Body of pancreas (tissue), 4 donors: Measurements from ENCODE around the gene SLC24A5. TPM values are rescaled to one million over a fixed set of nuclear protein-coding genes. Genes with fewer than 3 reads are reported as not detected.

Source experiments
- ATAC-seq: fragments of 150-250 bp; one replicate; pipeline ENCODE4 v1.9.1; 2016
- DNase-seq, 4 donors: peaks; one replicate each; pipeline ENCODE4 v3.0.0-alpha.2; 2019
- H3K27ac ChIP-seq, 4 donors: fragments of 200-600 bp; sonication (generic); 1 replicate in 3 of 4; 2 replicates in 1 of 4; pipeline versions ENCODE4 v1.5.1 to v1.6.1; 2016 to 2019; ENCODE audit warnings: mild to moderate bottlenecking in 1 of 4, mixed read lengths in 1 of 4, moderate library complexity in 1 of 4
- H3K27me3 ChIP-seq, 2 donors: fragments of 200-600 bp; sonication (generic); one replicate each; pipeline ENCODE4 v1.6.0; 2016; ENCODE audit warnings: mild to moderate bottlenecking in 1 of 2
- H3K36me3 ChIP-seq, 2 donors: fragments of 200-600 bp; sonication (generic); replicated peaks in 1 of 2; 2 replicates each; pipeline ENCODE4 v1.5.1; 2016; ENCODE audit warnings: low read depth in 2 of 2; ENCODE audit not compliant: insufficient read depth in 1 of 2
- H3K4me1 ChIP-seq: fragments of 200-600 bp; sonication (generic); one replicate; pipeline ENCODE4 v1.6.0; 2016
- H3K4me3 ChIP-seq, 2 donors: fragments of 200-600 bp; sonication (generic); 1 replicate in 1 of 2; 2 replicates in 1 of 2; pipeline ENCODE4 v1.5.1; 2016 to 2019
- H3K9me3 ChIP-seq, 3 donors: fragments of 200-600 bp; sonication (generic); 1 replicate in 2 of 3; 2 replicates in 1 of 3; pipeline ENCODE4 v1.5.1; 2016
- POLR2A ChIP-seq, 3 donors: fragments of 450-650 bp; IDR thresholded peaks; one replicate each; pipeline ENCODE4 v1.6.1; 2016; ENCODE audit warnings: antibody characterized with exemption in 3 of 3, mild to moderate bottlenecking in 2 of 3
- WGBS, 2 donors: methylation state at CpG; one replicate each; pipeline ENCODE4 v1.1.5; 2017; 5-methylcytosine and 5-hydroxymethylcytosine counted together
- intact Hi-C: fragments of 100-400 bp; cut with DNase I; formaldehyde crosslinking; loops from one replicate; pipeline ENCODE4 v1.15.1; 2023
- total RNA-seq, 2 donors: library from RNA; depleted of rRNA; stranded (reverse); fragments of >200 nt; gene quantifications; one replicate each; pipeline ENCODE4 v1.1.0, GENCODE V29; 2016
- TF ChIP-seq, protein P1 (sequence below), 7 experiments: fragments of 450-650 bp in 4 of 7; fragments of 200-600 bp in 3 of 7; sonication (generic) in 3 of 7; IDR thresholded peaks; one replicate each; pipeline ENCODE4 v1.5.1; 2016 to 2019; ENCODE audit warnings: antibody characterized with exemption in 7 of 7

Gene SLC24A5
- total RNA-seq, 2 donors from 2014 or later, result not detected

- WGBS, 2 donors, result 56 to 66% methylated on average over 5 of the region's 5 CpGs
- no peak overlapping the region for H3K27ac ChIP-seq
- no peak for DNase-seq
- no peak overlapping the region for H3K4me3 ChIP-seq
- H3K4me1 ChIP-seq, result no peaks in the 10 kb centered on the region
- H3K27me3 ChIP-seq, result no peaks in the 10 kb centered on the region
- ATAC-seq, result peak; percentile 12
- H3K9me3 ChIP-seq, result no peaks in the 10 kb centered on the region
- no peaks in the 10 kb centered on the region for H3K36me3 ChIP-seq
- TF ChIP-seq POLR2A (IDR thresholded peaks at IDR 0.05), result no peak
- TF ChIP-seq, protein P1, sequence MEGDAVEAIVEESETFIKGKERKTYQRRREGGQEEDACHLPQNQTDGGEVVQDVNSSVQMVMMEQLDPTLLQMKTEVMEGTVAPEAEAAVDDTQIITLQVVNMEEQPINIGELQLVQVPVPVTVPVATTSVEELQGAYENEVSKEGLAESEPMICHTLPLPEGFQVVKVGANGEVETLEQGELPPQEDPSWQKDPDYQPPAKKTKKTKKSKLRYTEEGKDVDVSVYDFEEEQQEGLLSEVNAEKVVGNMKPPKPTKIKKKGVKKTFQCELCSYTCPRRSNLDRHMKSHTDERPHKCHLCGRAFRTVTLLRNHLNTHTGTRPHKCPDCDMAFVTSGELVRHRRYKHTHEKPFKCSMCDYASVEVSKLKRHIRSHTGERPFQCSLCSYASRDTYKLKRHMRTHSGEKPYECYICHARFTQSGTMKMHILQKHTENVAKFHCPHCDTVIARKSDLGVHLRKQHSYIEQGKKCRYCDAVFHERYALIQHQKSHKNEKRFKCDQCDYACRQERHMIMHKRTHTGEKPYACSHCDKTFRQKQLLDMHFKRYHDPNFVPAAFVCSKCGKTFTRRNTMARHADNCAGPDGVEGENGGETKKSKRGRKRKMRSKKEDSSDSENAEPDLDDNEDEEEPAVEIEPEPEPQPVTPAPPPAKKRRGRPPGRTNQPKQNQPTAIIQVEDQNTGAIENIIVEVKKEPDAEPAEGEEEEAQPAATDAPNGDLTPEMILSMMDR (IDR thresholded peaks at IDR 0.05), result no peak
- intact Hi-C loops, result no loop called here
Measured at GRCh38 chr15:48086576-48086975, 34.2 kb upstream of the SLC24A5 start.

- no peaks in the 10 kb centered on the region for H3K9me3 ChIP-seq
- WGBS, 2 donors, result 68 to 76% methylated on average over 3 of the region's 3 CpGs
- no peak for ATAC-seq
- no peaks in the 10 kb centered on the region for H3K36me3 ChIP-seq
- no peaks in the 10 kb centered on the region for H3K27me3 ChIP-seq
- intact Hi-C loops, result no loop called here
- no peak overlapping the region for H3K4me3 ChIP-seq
- H3K27ac ChIP-seq, result no peak overlapping the region
- no peaks in the 10 kb centered on the region for H3K4me1 ChIP-seq
- DNase-seq, result no peak
- TF ChIP-seq, protein P1 (IDR thresholded peaks at IDR 0.05), result no peak
- TF ChIP-seq POLR2A (IDR thresholded peaks at IDR 0.05), result no peak
Measured at GRCh38 chr15:48087844-48088243, 32.9 kb upstream of the SLC24A5 start.

DNA sequence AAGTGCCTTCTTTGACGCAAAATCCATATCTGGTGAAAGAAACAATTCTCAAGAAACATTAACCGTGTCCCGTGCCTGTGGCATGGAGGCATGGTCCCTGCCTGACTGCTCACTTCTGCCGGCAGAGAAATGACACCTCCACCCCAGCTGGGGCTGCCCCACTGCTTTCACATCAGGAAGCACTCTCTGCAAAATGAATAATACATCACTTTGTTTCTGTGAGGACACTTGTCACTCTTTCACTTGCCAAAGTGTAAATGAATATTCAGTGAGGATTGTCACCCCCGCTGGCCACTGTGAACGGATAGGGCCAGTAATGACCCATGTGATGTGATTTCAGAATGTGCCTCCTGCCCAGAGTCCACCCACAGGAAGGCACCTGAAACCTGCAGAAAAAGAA, 31.1 kb upstream of the SLC24A5 start:
- Histone ChIP-seq H3K4me3 (no peak overlapping the region), H3K36me3 (no peaks in the 10 kb centered on the region), H3K27me3 (no peaks in the 10 kb centered on the region), H3K9me3 (no peaks in the 10 kb centered on the region), H3K27ac (no peak overlapping the region), H3K4me1 (no peaks in the 10 kb centered on the region)
- DNase-seq (no peak), ATAC-seq (no peak)
- intact Hi-C loops, result no loop called here
- TF ChIP-seq, protein P1 (IDR thresholded peaks at IDR 0.05), result no peak
- 32% methylated on average over 6 of the region's 6 CpGs for WGBS, 2 donors

DNA sequence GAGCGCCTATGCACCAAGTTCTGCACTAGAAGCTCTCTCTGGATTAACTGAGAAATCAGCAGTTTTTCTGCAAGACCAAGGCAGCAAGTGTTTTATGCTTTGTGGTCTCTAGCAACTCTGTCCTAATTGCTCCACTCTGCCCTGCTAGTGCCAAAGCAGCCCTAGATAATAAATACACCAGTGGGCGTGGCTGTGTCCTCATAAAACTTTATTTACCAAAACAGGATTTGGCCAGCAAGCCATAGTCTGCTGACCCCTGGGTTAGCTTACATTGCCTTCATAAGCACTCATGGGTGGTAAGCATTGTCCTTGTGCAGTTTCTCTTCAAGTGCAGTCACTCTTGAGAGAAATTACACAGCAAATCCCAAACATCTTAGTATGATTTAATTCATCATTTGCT, 30.7 kb upstream of the SLC24A5 start:
- Histone ChIP-seq H3K27ac (no peak overlapping the region), H3K27me3 (no peaks in the 10 kb centered on the region), H3K4me1 (no peaks in the 10 kb centered on the region), H3K9me3 (no peaks in the 10 kb centered on the region), H3K36me3 (no peaks in the 10 kb centered on the region), H3K4me3 (no peak overlapping the region)
- intact Hi-C loops, result no loop called here
- no peak for DNase-seq
- no peak for TF ChIP-seq POLR2A (IDR thresholded peaks at IDR 0.05)
- TF ChIP-seq, protein P1 (IDR thresholded peaks at IDR 0.05), result no peak
- 34 to 57% methylated on average over 2 of the region's 2 CpGs for WGBS, 2 donors
- no peak for ATAC-seq

DNA sequence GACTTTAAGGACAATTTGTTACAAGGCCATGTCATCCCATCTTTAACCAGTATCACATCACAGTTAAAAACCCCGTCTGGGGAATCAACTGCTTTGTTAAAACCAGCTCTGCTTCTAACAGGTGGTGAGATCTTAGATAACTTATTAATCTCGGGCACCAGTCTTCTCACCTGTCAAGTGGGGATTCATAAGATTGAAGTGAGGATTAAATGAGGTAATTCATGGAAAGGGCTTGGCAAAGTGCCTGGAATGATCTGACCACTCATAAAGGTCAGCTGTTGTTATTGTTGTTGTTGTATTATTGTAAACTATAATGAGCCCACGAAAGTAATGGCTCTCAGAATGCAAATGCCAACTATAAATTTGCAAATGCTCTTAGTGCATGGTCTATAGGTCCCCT, 30.1 kb upstream of the SLC24A5 start:
- DNase-seq (no peak), ATAC-seq (no peak)
- Histone ChIP-seq H3K4me3 (no peak overlapping the region), H3K27ac (no peak overlapping the region), H3K36me3 (no peaks in the 10 kb centered on the region), H3K4me1 (no peaks in the 10 kb centered on the region), H3K9me3 (no peaks in the 10 kb centered on the region), H3K27me3 (no peaks in the 10 kb centered on the region)
- no peak for TF ChIP-seq POLR2A (IDR thresholded peaks at IDR 0.05)
- TF ChIP-seq, protein P1 (IDR thresholded peaks at IDR 0.05), result no peak
- 31 to 39% methylated on average over 3 of the region's 3 CpGs for WGBS, 2 donors
- intact Hi-C loops, result no loop called here
